ENCODE measurements around the gene DMBX1. TPM values are rescaled to one million over a fixed set of nuclear protein-coding genes. Genes with fewer than 3 reads are reported as not detected.

Gene DMBX1
- total RNA-seq, 1 experiment from 2014 or later = 0.79 TPM

GRCh38 chr1:46526691-46527291, 37.2 kb downstream of the DMBX1 start:
- TF ChIP-seq CTCF (conservative IDR thresholded peaks at IDR 0.05) (no peak), EZH2 (IDR thresholded peaks at IDR 0.05; ENCODE audit: low read depth) (no peak)
- intact Hi-C loops (cut with micrococcal nuclease; ENCODE audit: unreplicated experiment) = no loop called here
- no peak overlapping the region for H2AFZ ChIP-seq
- ChIA-PET POLR2A (ENCODE audit: unreplicated experiment) (no interaction called here), CTCF (interaction anchor here (0.7 to 2.2 kb wide), 9 partner anchors 9 to 601 kb away, joined by 3 to 16 read pairs (median 5); no protein-coding TSS in a partner anchor)
- H3K4me1 ChIP-seq (replicated peaks; ENCODE audit: insufficient read depth) = peaks cover 37% of the 10 kb centered on the region
- no TSS peak for BruUV-seq (replicated peaks)
- no peaks in the 10 kb centered on the region for H4K20me1 ChIP-seq (ENCODE audit: insufficient read depth)
- H3K4me2 ChIP-seq = no peak overlapping the region
- peak; percentile 26 to 43 for DNase-seq
- no peaks in the 10 kb centered on the region for H3K9me2 ChIP-seq (ENCODE audit: insufficient read depth)
- no peaks in the 10 kb centered on the region for H3K36me3 ChIP-seq (ENCODE audit: low read depth)
- H3K27me3 ChIP-seq (ENCODE audit: insufficient read depth, low read depth) = no peaks in the 10 kb centered on the region
- no peak overlapping the region for H3K27ac ChIP-seq
- H3K4me3 ChIP-seq = no peak overlapping the region
- no peaks in the 10 kb centered on the region for H3K79me2 ChIP-seq (ENCODE audit: low read depth)
- peaks cover 17% of the 10 kb centered on the region for H3F3A ChIP-seq (ENCODE audit: insufficient read depth, low read depth)
- H3K9me3 ChIP-seq (ENCODE audit: insufficient read depth, low read depth) = no peaks in the 10 kb centered on the region

GRCh38 chr1:46527474-46528296, 38.0 kb downstream of the DMBX1 start:
- no peaks in the 10 kb centered on the region for H3K27me3 ChIP-seq (ENCODE audit: insufficient read depth, low read depth)
- H3F3A ChIP-seq (ENCODE audit: insufficient read depth, low read depth) = peaks cover 8% of the 10 kb centered on the region; the same call in 1 of the 2 replicates
- no peak overlapping the region for H3K4me3 ChIP-seq
- no peaks in the 10 kb centered on the region for H3K36me3 ChIP-seq (ENCODE audit: low read depth)
- H3K9me3 ChIP-seq (ENCODE audit: insufficient read depth, low read depth) = no peaks in the 10 kb centered on the region
- BruUV-seq (replicated peaks) = no TSS peak
- TF ChIP-seq EZH2 (IDR thresholded peaks at IDR 0.05; ENCODE audit: low read depth) (no peak), CTCF (conservative IDR thresholded peaks at IDR 0.05) (peak; percentile 92)
- no peak overlapping the region for H3K27ac ChIP-seq
- ChIA-PET POLR2A (ENCODE audit: unreplicated experiment) (no interaction called here), CTCF (interaction anchor here (0.6 to 2.2 kb wide), 6 partner anchors 10 to 726 kb away, joined by 3 to 14 read pairs (median 4); no protein-coding TSS in a partner anchor)
- DNase-seq = peak; percentile 64 to 87
- H3K4me2 ChIP-seq = no peak overlapping the region
- H2AFZ ChIP-seq = no peak overlapping the region
- no peaks in the 10 kb centered on the region for H3K9me2 ChIP-seq (ENCODE audit: insufficient read depth)
- H3K4me1 ChIP-seq (replicated peaks; ENCODE audit: insufficient read depth) = peaks cover 28% of the 10 kb centered on the region
- intact Hi-C loops (cut with micrococcal nuclease; ENCODE audit: unreplicated experiment) = loop anchor here (1.0 kb wide), 3 partner anchors 50 to 121 kb away; no protein-coding TSS in a partner anchor
- H3K79me2 ChIP-seq (ENCODE audit: low read depth) = no peaks in the 10 kb centered on the region
- H4K20me1 ChIP-seq (ENCODE audit: insufficient read depth) = no peaks in the 10 kb centered on the region

GRCh38 chr1:46528297-46528955, 38.8 kb downstream of the DMBX1 start:
- Histone ChIP-seq H3F3A (ENCODE audit: insufficient read depth, low read depth) (peaks cover under 1% of the 10 kb centered on the region; the same call in 1 of the 2 replicates), H3K27ac (no peak overlapping the region), H3K36me3 (ENCODE audit: low read depth) (no peaks in the 10 kb centered on the region), H3K4me2 (no peak overlapping the region), H3K4me3 (no peak overlapping the region), H2AFZ (no peak overlapping the region), H3K79me2 (ENCODE audit: low read depth) (no peaks in the 10 kb centered on the region), H4K20me1 (ENCODE audit: insufficient read depth) (no peaks in the 10 kb centered on the region), H3K9me2 (ENCODE audit: insufficient read depth) (no peaks in the 10 kb centered on the region), H3K4me1 (replicated peaks; ENCODE audit: insufficient read depth) (peaks cover 21% of the 10 kb centered on the region), H3K9me3 (ENCODE audit: insufficient read depth, low read depth) (no peaks in the 10 kb centered on the region), H3K27me3 (ENCODE audit: insufficient read depth, low read depth) (peaks cover under 1% of the 10 kb centered on the region)
- POLR2A ChIA-PET (ENCODE audit: unreplicated experiment) = no interaction called here
- BruUV-seq (replicated peaks) = no TSS peak
- CTCF ChIA-PET = interaction anchor here (1.1 to 2.2 kb wide), 3 partner anchors 9 to 82 kb away, joined by 3 to 14 read pairs (median 8); no protein-coding TSS in a partner anchor
- intact Hi-C loops (cut with micrococcal nuclease; ENCODE audit: unreplicated experiment) = loop anchor here (1.0 kb wide), 3 partner anchors 51 to 122 kb away; no protein-coding TSS in a partner anchor
- peak in 1 of 2 experiments; percentile 17 for DNase-seq
- no peak; the same call in 1 of the 2 replicates for TF ChIP-seq CTCF (conservative IDR thresholded peaks at IDR 0.05)
- TF ChIP-seq EZH2 (IDR thresholded peaks at IDR 0.05; ENCODE audit: low read depth) = no peak
